NCI-H2196 (cell line): Measurements from ENCODE around the gene ACY1.

Experiments
- DNase-seq: peaks from one replicate; lab custom pipeline; 2025; ENCODE audit not compliant: unreplicated experiment; lab: John Stamatoyannopoulos, UW

Gene ACY1

GRCh38 chr3:51962854-51963530 is 20.3 kb upstream of the ACY1 start:
- no peak for DNase-seq

- no peak for DNase-seq
Observed at GRCh38 chr3:51963951-51964451, 19.3 kb upstream of the ACY1 start.

GRCh38 chr3:51964521-51964920 is 18.8 kb upstream of the ACY1 start:
- DNase-seq, result no peak

- no peak for DNase-seq
Observed at GRCh38 chr3:51966016-51966415, 17.3 kb upstream of the ACY1 start.

- DNase-seq, result no peak
Observed at GRCh38 chr3:51966486-51966885, 16.8 kb upstream of the ACY1 start.

GRCh38 chr3:51966922-51967383 is 16.4 kb upstream of the ACY1 start:
- no peak for DNase-seq

- DNase-seq, result no peak
Observed at GRCh38 chr3:51967384-51968169, 15.8 kb upstream of the ACY1 start, which contains the start of gene PCBP4. PCBP4 (minus strand) TSS chr3:51967454; CDS start chr3:51961240, 6,214 bp downstream.

- DNase-seq, result peak; percentile 13
Observed at GRCh38 chr3:51968170-51968775, 15.1 kb upstream of the ACY1 start.

- no peak for DNase-seq
Observed at GRCh38 chr3:51968883-51969678, 14.3 kb upstream of the ACY1 start.

- no peak for DNase-seq
Observed at GRCh38 chr3:51969841-51970240, 13.5 kb upstream of the ACY1 start.

- peak; percentile 40 for DNase-seq
Observed at GRCh38 chr3:51970606-51971300, 12.6 kb upstream of the ACY1 start.

GRCh38 chr3:51971350-51971749 is 12.0 kb upstream of the ACY1 start:
- no peak for DNase-seq

- no peak for DNase-seq
Observed at GRCh38 chr3:51974277-51974962, 8.9 kb upstream of the ACY1 start.

- DNase-seq, result peak; percentile 38
Observed at GRCh38 chr3:51974963-51975851, 8.1 kb upstream of the ACY1 start, which contains the start of gene ABHD14A. ABHD14A (plus strand) TSS chr3:51975064; CDS start chr3:51975136, 72 bp downstream.

- DNase-seq, result peak; percentile 19
Observed at GRCh38 chr3:51975852-51976549, 7.3 kb upstream of the ACY1 start.

- DNase-seq, result no peak
Observed at GRCh38 chr3:51977446-51978142, 5.7 kb upstream of the ACY1 start.

- DNase-seq, result no peak
Observed at GRCh38 chr3:51978143-51978502, 5.2 kb upstream of the ACY1 start.
